Stomach (tissue), 4 donors: ENCODE data around the gene UST.

Experiments used
- CTCF ChIP-seq, 7 experiments: fragments of 450-650 bp in 4 of 7; fragments of 200-600 bp in 3 of 7; sonication (generic) in 3 of 7; IDR thresholded peaks; one replicate each; pipeline ENCODE4 v1.5.1; 2016 to 2019; ENCODE audit warnings: antibody characterized with exemption in 7 of 7, control low read depth in 2 of 7, mild to moderate bottlenecking in 1 of 7
- POLR2A ChIP-seq, 4 donors: fragments of 450-650 bp; IDR thresholded peaks; one replicate each; pipeline ENCODE4 v1.6.1; 2016; ENCODE audit warnings: antibody characterized with exemption in 4 of 4, control low read depth in 2 of 4, mild to moderate bottlenecking in 1 of 4, moderate library complexity in 1 of 4

DNA sequence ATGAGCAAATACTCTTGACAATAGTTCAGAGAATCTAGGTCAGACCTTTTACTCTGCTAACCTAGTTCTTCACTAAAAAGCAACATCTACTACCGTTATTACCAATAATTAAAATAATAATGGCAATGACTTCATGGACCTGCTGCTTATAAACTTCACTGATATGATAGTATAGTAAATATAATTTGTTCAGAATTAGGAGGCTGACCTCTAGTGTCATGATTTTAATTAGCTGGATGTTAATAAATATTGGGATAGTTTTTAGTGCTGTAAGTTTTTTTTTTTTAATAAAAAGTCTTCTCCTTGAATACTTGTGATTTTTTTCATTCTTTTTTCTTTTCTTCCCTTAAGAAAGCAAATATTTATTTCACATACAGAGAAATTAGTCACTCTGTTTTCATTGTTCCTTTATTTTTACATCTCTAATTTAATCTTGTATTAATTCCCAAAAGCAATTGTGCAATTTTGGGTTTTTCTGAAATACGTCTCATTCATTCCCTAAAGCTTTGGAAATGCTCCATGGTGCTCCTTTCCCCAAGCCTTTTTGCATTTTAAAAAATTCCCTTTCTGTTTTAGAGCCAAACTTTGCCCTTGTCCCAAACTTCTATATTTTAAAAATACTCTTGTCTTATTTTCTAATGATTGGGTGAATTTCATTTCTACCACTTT is 46.6 kb upstream of the UST start:
- no peak for TF ChIP-seq POLR2A (IDR thresholded peaks at IDR 0.05)
- TF ChIP-seq CTCF (IDR thresholded peaks at IDR 0.05), result no peak
